ENCODE results near the gene MBOAT2. TPM values are rescaled to one million over a fixed set of nuclear protein-coding genes. Genes with fewer than 3 reads are reported as not detected.

MBOAT2 gene
- polyA plus RNA-seq, 3 donors: 5.1 to 9.0 (median 5.5) TPM

DNA sequence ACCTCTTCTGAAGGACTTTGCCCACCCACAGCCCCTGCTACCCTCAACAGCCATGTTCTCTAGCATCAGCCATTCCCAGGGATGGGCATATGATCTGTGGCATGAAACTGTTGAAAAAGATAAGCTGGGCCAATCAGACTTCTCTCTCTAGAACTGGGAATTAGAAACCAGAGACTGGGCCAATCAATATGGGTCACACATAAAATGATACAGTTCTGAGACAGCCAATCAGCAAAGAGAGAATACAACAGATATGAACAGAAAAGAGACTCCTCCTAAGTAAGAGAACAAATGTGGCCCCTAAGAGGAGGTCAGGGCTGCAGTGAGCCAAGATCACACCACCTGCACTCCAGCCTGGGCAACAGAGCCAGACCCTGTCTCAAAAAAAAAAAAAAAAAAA lies 168.2 kb downstream of the MBOAT2 start:
- Mint-ChIP-seq H3K9me3 (peaks cover 2 to 8% (median 5%) of the 10 kb centered on the region in 7 donors), H3K27ac (peak overlapping the region in 1 of 7 donors; percentile 37), H3K36me3 (peaks cover 9 to 14% of the 10 kb centered on the region in 2 donors), H3K4me1 (peaks cover 56% of the 10 kb centered on the region), H3K4me3 (peak overlapping the region in 1 of 2 donors; percentile 66), H3K27me3 (ENCODE audit: low read depth in 3 of 3) (peaks cover 0 to 7% (median 3%) of the 10 kb centered on the region in 3 donors)
- Histone ChIP-seq H3K79me2 (ENCODE audit: insufficient read depth, low read length) (peaks cover 76% of the 10 kb centered on the region), H3K27me3 (ENCODE audit: control insufficient read depth in 2 of 2, insufficient read depth in 2 of 2, low read length in 2 of 2) (no peaks in the 10 kb centered on the region), H3K4me3 (replicated peaks in 1 of 3; ENCODE audit: low read depth in 2 of 3, low read length in 3 of 3) (peak overlapping the region in 1 of 3 experiments; percentile 83), H2AFZ (ENCODE audit: insufficient read depth, low read depth, low read length, poor library complexity, severe bottlenecking) (no peak overlapping the region), H3K9me3 (replicated peaks in 1 of 2; ENCODE audit: control insufficient read depth in 1 of 2, insufficient read depth in 1 of 2, low read length in 2 of 2) (no peaks in the 10 kb centered on the region), H4K20me1 (ENCODE audit: insufficient read depth, low read length) (peaks cover 56% of the 10 kb centered on the region), H3K9ac (ENCODE audit: insufficient read depth, low read length, poor library complexity, severe bottlenecking) (no peak overlapping the region), H3K36me3 (replicated peaks in 1 of 2; ENCODE audit: control insufficient read depth in 1 of 2, insufficient read depth in 2 of 2, low read length in 2 of 2) (no peaks in the 10 kb centered on the region), H3K4me1 (ENCODE audit: control insufficient read depth in 1 of 2, insufficient read depth in 2 of 2, low read length in 2 of 2) (peaks cover 26 to 41% of the 10 kb centered on the region in 2 donors), H3K27ac (ENCODE audit: low read depth in 1 of 2, low read length in 2 of 2) (no peak overlapping the region), H3K4me2 (replicated peaks; ENCODE audit: extremely low read depth, low read length, poor library complexity, severe bottlenecking) (peak overlapping the region; percentile 75)
- TF ChIP-seq, protein P1, sequence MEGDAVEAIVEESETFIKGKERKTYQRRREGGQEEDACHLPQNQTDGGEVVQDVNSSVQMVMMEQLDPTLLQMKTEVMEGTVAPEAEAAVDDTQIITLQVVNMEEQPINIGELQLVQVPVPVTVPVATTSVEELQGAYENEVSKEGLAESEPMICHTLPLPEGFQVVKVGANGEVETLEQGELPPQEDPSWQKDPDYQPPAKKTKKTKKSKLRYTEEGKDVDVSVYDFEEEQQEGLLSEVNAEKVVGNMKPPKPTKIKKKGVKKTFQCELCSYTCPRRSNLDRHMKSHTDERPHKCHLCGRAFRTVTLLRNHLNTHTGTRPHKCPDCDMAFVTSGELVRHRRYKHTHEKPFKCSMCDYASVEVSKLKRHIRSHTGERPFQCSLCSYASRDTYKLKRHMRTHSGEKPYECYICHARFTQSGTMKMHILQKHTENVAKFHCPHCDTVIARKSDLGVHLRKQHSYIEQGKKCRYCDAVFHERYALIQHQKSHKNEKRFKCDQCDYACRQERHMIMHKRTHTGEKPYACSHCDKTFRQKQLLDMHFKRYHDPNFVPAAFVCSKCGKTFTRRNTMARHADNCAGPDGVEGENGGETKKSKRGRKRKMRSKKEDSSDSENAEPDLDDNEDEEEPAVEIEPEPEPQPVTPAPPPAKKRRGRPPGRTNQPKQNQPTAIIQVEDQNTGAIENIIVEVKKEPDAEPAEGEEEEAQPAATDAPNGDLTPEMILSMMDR (IDR thresholded peaks at IDR 0.05): no peak
- no peak for DNase-seq
- intact Hi-C loops (cut with micrococcal nuclease): loop anchor here in 1 of 2 donors (10.0 kb wide), 1 partner anchor 170 kb away; the partner anchor contains the start of gene MBOAT2

DNA sequence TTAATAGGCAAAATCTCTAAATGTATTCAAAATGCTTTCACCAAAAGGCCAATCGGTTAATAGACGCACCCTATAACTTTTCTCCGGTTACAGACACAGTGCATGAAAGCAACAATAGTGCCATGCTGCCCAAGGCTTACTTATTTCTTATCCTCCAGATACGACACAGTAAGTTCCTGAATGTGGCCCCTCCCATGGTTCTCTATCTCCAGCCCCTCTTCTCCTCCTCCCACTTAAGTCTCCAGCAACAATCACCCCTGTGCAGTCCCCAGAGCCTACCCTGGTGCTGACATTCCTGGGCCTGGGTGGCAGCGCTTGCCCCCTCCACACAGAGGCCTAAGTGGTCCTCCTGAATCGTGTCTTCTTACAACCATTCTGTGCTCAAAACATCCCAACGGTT lies 169.6 kb downstream of the MBOAT2 start:
- H3K9me3 Mint-ChIP-seq: peaks cover 0 to 5% (median 0%) of the 10 kb centered on the region in 7 donors
- Histone ChIP-seq H2AFZ (ENCODE audit: insufficient read depth, low read depth, low read length, poor library complexity, severe bottlenecking) (no peak overlapping the region), H3K4me1 (ENCODE audit: control insufficient read depth in 1 of 2, insufficient read depth in 2 of 2, low read length in 2 of 2) (peaks cover 26 to 41% of the 10 kb centered on the region in 2 donors), H3K79me2 (ENCODE audit: insufficient read depth, low read length) (peaks cover 90% of the 10 kb centered on the region), H3K36me3 (replicated peaks in 1 of 2; ENCODE audit: control insufficient read depth in 1 of 2, insufficient read depth in 2 of 2, low read length in 2 of 2) (no peaks in the 10 kb centered on the region), H3K9me3 (replicated peaks in 1 of 2; ENCODE audit: control insufficient read depth in 1 of 2, insufficient read depth in 1 of 2, low read length in 2 of 2) (no peaks in the 10 kb centered on the region), H4K20me1 (ENCODE audit: insufficient read depth, low read length) (peaks cover 68% of the 10 kb centered on the region), H3K9ac (ENCODE audit: insufficient read depth, low read length, poor library complexity, severe bottlenecking) (no peak overlapping the region), H3K27ac (ENCODE audit: low read depth in 1 of 2, low read length in 2 of 2) (no peak overlapping the region), H3K27me3 (ENCODE audit: control insufficient read depth in 2 of 2, insufficient read depth in 2 of 2, low read length in 2 of 2) (no peaks in the 10 kb centered on the region), H3K4me3 (replicated peaks in 1 of 3; ENCODE audit: low read depth in 2 of 3, low read length in 3 of 3) (no peak overlapping the region), H3K4me2 (replicated peaks; ENCODE audit: extremely low read depth, low read length, poor library complexity, severe bottlenecking) (no peak overlapping the region)
- H3K27ac Mint-ChIP-seq: peak overlapping the region in 3 of 7 donors; percentile 25 to 59 (median 50)
- no peak for DNase-seq
- H3K4me3 Mint-ChIP-seq: no peak overlapping the region
- TF ChIP-seq, protein P1 (IDR thresholded peaks at IDR 0.05): no peak
- H3K36me3 Mint-ChIP-seq: peaks cover 11 to 16% of the 10 kb centered on the region in 2 donors
- intact Hi-C loops (cut with micrococcal nuclease): loop anchor here in 1 of 2 donors (10.0 kb wide), 1 partner anchor 171 kb away; the partner anchor contains the start of gene MBOAT2
- H3K4me1 Mint-ChIP-seq: peaks cover 65% of the 10 kb centered on the region
- H3K27me3 Mint-ChIP-seq (ENCODE audit: low read depth in 3 of 3): peaks cover 0 to 6% (median 3%) of the 10 kb centered on the region in 3 donors
- WGBS (ENCODE audit: insufficient coverage): 89% methylated on average over 7 of the region's 7 CpGs

All from CD14-positive monocyte (primary cell).